Ishikawa (cell line): Measurements from ENCODE around the gene LRRC41.
A peak's percentile ranks its signal among the peaks of the same experiment; 100 is the strongest.

ENCODE experiments used
- CEBPB ChIP-seq: IDR thresholded peaks from 2 replicates; pipeline ENCODE4 v1.6.1; 2012
- CREB1 ChIP-seq: IDR thresholded peaks from 2 replicates; pipeline ENCODE4 v1.6.1; 2012; ENCODE audit warnings: low read depth
- EGR1 ChIP-seq: IDR thresholded peaks from 2 replicates; pipeline ENCODE4 v1.6.1; 2012
- EP300 ChIP-seq: IDR thresholded peaks from 2 replicates; pipeline ENCODE4 v1.6.1; 2012; ENCODE audit warnings: borderline replicate concordance
- FOXM1 ChIP-seq: IDR thresholded peaks from 2 replicates; pipeline ENCODE4 v1.6.1; 2012; ENCODE audit warnings: low read depth, borderline replicate concordance
- MAX ChIP-seq: IDR thresholded peaks from 2 replicates; pipeline ENCODE4 v1.6.1; 2012
- NFIC ChIP-seq: IDR thresholded peaks from 2 replicates; pipeline ENCODE4 v1.6.1; 2012
- RAD21 ChIP-seq: IDR thresholded peaks from 2 replicates; pipeline ENCODE4 v1.6.1; 2012; ENCODE audit warnings: low read depth
- REST ChIP-seq: IDR thresholded peaks from 2 replicates; pipeline ENCODE4 v1.6.1; 2012; ENCODE audit warnings: low read depth, mild to moderate bottlenecking
- TAF1 ChIP-seq: IDR thresholded peaks from 2 replicates; pipeline ENCODE4 v1.6.1; 2012; ENCODE audit warnings: low read depth, mild to moderate bottlenecking
- TCF12 ChIP-seq: IDR thresholded peaks from 2 replicates; pipeline ENCODE4 v1.6.1; 2012; ENCODE audit warnings: low read depth
- TEAD4 ChIP-seq: IDR thresholded peaks from 2 replicates; pipeline ENCODE4 v1.6.1; 2012
- YY1 ChIP-seq: IDR thresholded peaks from 2 replicates; pipeline ENCODE4 v1.6.1; 2012; ENCODE audit warnings: low read depth
- ZBTB7A ChIP-seq: IDR thresholded peaks from 2 replicates; pipeline ENCODE4 v1.6.1; 2012; ENCODE audit warnings: low read depth
- TF ChIP-seq, protein P1 (sequence below): IDR thresholded peaks from 2 replicates; pipeline ENCODE4 v1.6.1; 2012

LRRC41 gene

GRCh38 chr1:46309401-46310159 is 6.2 kb upstream of the LRRC41 start:
- TF ChIP-seq TCF12 (no peak), RAD21 (no peak)

- TF ChIP-seq CEBPB (no peak), REST (no peak), EGR1 (no peak), CREB1 (no peak), RAD21 (no peak), NFIC (no peak), TEAD4 (no peak), EP300 (no peak), ZBTB7A (no peak), FOXM1 (no peak), YY1 (no peak), TCF12 (no peak), TAF1 (no peak)
These were observed 2.7 kb upstream of the LRRC41 start for GRCh38 chr1:46306159-46306530.

DNA sequence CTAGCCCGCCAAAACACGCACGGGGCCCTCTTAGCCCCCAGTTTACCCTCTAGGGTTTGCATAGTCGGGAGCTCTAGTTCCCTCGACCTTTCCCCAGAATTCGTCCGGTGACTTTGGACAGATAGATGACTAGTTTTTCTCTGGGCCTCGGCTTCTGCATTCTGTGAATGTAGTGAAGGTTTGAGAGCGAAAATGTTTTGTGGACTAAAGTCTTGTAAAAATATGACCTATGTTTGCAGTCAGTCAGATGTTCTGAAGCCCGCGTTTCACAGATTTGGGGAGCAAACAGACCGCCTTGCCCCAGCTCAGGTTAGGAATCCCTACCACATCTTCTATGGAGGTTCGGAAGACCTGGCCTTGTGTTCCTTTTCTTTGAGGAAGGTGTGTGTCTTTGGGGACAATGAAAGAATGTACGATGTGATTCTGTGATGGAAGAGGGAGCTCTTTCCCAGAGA is 483 bp upstream of the LRRC41 start:
- no peak for TF ChIP-seq CREB1
- no peak for TF ChIP-seq MAX
- TF ChIP-seq EGR1 = no peak
- TF ChIP-seq EP300 = no peak
- TF ChIP-seq, protein P1, sequence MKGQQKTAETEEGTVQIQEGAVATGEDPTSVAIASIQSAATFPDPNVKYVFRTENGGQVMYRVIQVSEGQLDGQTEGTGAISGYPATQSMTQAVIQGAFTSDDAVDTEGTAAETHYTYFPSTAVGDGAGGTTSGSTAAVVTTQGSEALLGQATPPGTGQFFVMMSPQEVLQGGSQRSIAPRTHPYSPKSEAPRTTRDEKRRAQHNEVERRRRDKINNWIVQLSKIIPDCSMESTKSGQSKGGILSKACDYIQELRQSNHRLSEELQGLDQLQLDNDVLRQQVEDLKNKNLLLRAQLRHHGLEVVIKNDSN = no peak
- no peak for TF ChIP-seq TEAD4
- no peak for TF ChIP-seq TAF1
- TF ChIP-seq FOXM1 = no peak
- no peak for TF ChIP-seq YY1
- no peak for TF ChIP-seq CEBPB
- no peak for TF ChIP-seq REST
- TF ChIP-seq ZBTB7A = no peak
- TF ChIP-seq NFIC = no peak

DNA sequence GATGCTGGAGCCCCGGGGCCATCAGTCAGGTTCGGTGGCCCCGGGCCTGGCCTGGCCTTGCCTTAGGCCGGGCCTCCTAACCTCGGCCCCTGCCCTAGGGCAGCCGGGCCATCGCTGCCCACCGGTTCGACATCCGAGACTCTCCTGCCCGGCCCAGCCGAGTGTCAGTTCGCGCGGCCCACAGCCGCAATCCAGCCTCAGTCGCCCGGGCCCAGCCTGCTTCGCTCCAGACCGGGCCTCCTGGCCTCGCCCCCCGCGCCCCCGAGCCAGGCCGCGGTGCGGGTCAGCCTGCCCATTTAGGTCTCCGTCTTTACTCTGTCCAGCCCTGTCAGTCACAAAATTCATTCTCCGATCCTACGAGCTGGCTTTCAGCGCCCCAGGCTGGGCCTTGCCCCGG is 777 bp downstream of the LRRC41 start:
- peak; percentile 85; the same call in 1 of the 2 replicates for TF ChIP-seq ZBTB7A
- no peak for TF ChIP-seq NFIC

- TF ChIP-seq FOXM1 = no peak
- TF ChIP-seq TAF1 = no peak
- TF ChIP-seq REST = no peak
- no peak for TF ChIP-seq TEAD4
- TF ChIP-seq CREB1 = no peak
- peak; percentile 45; the same call in 1 of the 2 replicates for TF ChIP-seq MAX
- no peak for TF ChIP-seq EGR1
- no peak; the same call in 1 of the 2 replicates for TF ChIP-seq RAD21
- no peak for TF ChIP-seq CEBPB
- peak; percentile 37; the same call in 1 of the 2 replicates for TF ChIP-seq YY1
- peak; percentile 15; the same call in 1 of the 2 replicates for TF ChIP-seq ZBTB7A
- TF ChIP-seq TCF12 = peak; percentile 38; the same call in 1 of the 2 replicates
- 0 out of 2 replicates have a peak, but pooled peaks have one; percentile 11 for TF ChIP-seq NFIC
- TF ChIP-seq, protein P1 = no peak
- no peak for TF ChIP-seq EP300
These were observed 1.4 kb downstream of the LRRC41 start for GRCh38 chr1:46301808-46302640.
